Mesenchymal stem cell (in vitro differentiated cells and primary cell): ENCODE data around the gene CROCC2.

Experiments used
- DNase-seq: peaks from one replicate; pipeline ENCODE4 v3.0.0-alpha.2; 2013
- H2AFZ ChIP-seq: one replicate; pipeline ENCODE4 v1.6.1; 2013; ENCODE audit warnings: low read depth, mild to moderate bottlenecking, control low read depth, inconsistent platforms, low read length, moderate library complexity
- H2AK5ac ChIP-seq: 2 replicates; pipeline ENCODE4 v1.6.1; 2013; ENCODE audit warnings: low read length, moderate library complexity, mild to moderate bottlenecking, inconsistent platforms; ENCODE audit not compliant: severe bottlenecking
- H2BK120ac ChIP-seq: one replicate; pipeline ENCODE4 v1.6.1; 2013; ENCODE audit warnings: low read depth, mild to moderate bottlenecking, inconsistent platforms, low read length, moderate library complexity
- H2BK12ac ChIP-seq, 2 experiments: one replicate each; pipeline ENCODE4 v1.6.1; 2013; ENCODE audit warnings: inconsistent platforms in 2 of 2, low read length in 2 of 2, mild to moderate bottlenecking in 2 of 2, moderate library complexity in 2 of 2, control low read depth in 1 of 2
- H2BK15ac ChIP-seq: one replicate; pipeline ENCODE4 v1.6.1; 2013; ENCODE audit warnings: mild to moderate bottlenecking, low read depth, inconsistent platforms; ENCODE audit not compliant: poor library complexity, severe bottlenecking
- H2BK5ac ChIP-seq: 2 replicates; pipeline ENCODE4 v1.6.1; 2013; ENCODE audit warnings: low read depth, mild to moderate bottlenecking, low read length, control low read depth, inconsistent platforms; ENCODE audit not compliant: poor library complexity, severe bottlenecking
- H3K14ac ChIP-seq, 2 experiments: one replicate each; pipeline ENCODE4 v1.6.1; 2013; ENCODE audit warnings: inconsistent platforms in 2 of 2, low read length in 2 of 2, control low read depth in 1 of 2, mild to moderate bottlenecking in 1 of 2, moderate library complexity in 1 of 2
- H3K18ac ChIP-seq, 2 experiments: one replicate each; pipeline ENCODE4 v1.6.1; 2013; ENCODE audit warnings: inconsistent platforms in 2 of 2, low read length in 2 of 2, control low read depth in 1 of 2, low read depth in 1 of 2, mild to moderate bottlenecking in 1 of 2
- H3K23ac ChIP-seq, 2 experiments: one replicate each; pipeline ENCODE4 v1.6.1; 2013; ENCODE audit warnings: inconsistent platforms in 2 of 2, low read length in 2 of 2, mild to moderate bottlenecking in 2 of 2, moderate library complexity in 2 of 2, control low read depth in 1 of 2
- H3K27ac ChIP-seq: 2 replicates; pipeline ENCODE4 v1.5.1; 2013; ENCODE audit warnings: mild to moderate bottlenecking, moderate library complexity, low read length, control low read depth, inconsistent platforms; ENCODE audit not compliant: poor library complexity, severe bottlenecking
- H3K27me3 ChIP-seq, 2 experiments: 2 replicates each; pipeline versions ENCODE4 v1.6.1 to v1.7.0; 2013; ENCODE audit warnings: low read length in 2 of 2, mild to moderate bottlenecking in 2 of 2, moderate library complexity in 2 of 2, control low read depth in 1 of 2, inconsistent platforms in 1 of 2; ENCODE audit not compliant: control insufficient read depth in 1 of 2, insufficient read depth in 1 of 2
- H3K36me3 ChIP-seq, 2 experiments: 2 replicates each; pipeline versions ENCODE4 v1.6.1 to v1.7.0; 2013; ENCODE audit warnings: low read length in 2 of 2, control low read depth in 1 of 2, inconsistent platforms in 1 of 2, low read depth in 1 of 2, mild to moderate bottlenecking in 1 of 2; ENCODE audit not compliant: insufficient read depth in 2 of 2, control insufficient read depth in 1 of 2
- H3K4ac ChIP-seq, 2 experiments: one replicate each; pipeline ENCODE4 v1.6.1; 2013; ENCODE audit warnings: inconsistent platforms in 2 of 2, low read length in 2 of 2, mild to moderate bottlenecking in 2 of 2, moderate library complexity in 2 of 2, control low read depth in 1 of 2, low read depth in 1 of 2
- H3K4me1 ChIP-seq: 2 replicates; pipeline ENCODE4 v1.6.1; 2013; ENCODE audit warnings: low read depth, low read length, control low read depth; ENCODE audit not compliant: control insufficient read depth, insufficient read depth
- H3K4me2 ChIP-seq: 2 replicates; pipeline ENCODE4 v1.6.1; 2013; ENCODE audit warnings: low read length, mild to moderate bottlenecking, inconsistent platforms; ENCODE audit not compliant: poor library complexity, severe bottlenecking
- H3K4me3 ChIP-seq, 2 experiments: 2 replicates each; pipeline versions ENCODE4 v1.5.1 to v1.7.0; 2013; ENCODE audit warnings: low read length in 2 of 2, mild to moderate bottlenecking in 2 of 2, control low read depth in 1 of 2, low read depth in 1 of 2; ENCODE audit not compliant: insufficient read depth in 1 of 2
- H3K79me1 ChIP-seq: replicated peaks from 2 replicates; pipeline ENCODE4 v1.6.1; 2013; ENCODE audit warnings: mild to moderate bottlenecking, control low read depth, low read length, inconsistent platforms; ENCODE audit not compliant: poor library complexity, severe bottlenecking
- H3K9ac ChIP-seq: 2 replicates; pipeline ENCODE4 v1.7.0; 2013; ENCODE audit warnings: mild to moderate bottlenecking, low read length, moderate library complexity
- H3K9me3 ChIP-seq: 2 replicates; pipeline ENCODE4 v1.7.0; 2013; ENCODE audit warnings: mild to moderate bottlenecking, low read length; ENCODE audit not compliant: control insufficient read depth
- H4K8ac ChIP-seq: one replicate; pipeline ENCODE4 v1.6.1; 2013; ENCODE audit warnings: inconsistent platforms, mild to moderate bottlenecking, low read length, moderate library complexity
- H4K91ac ChIP-seq: one replicate; pipeline ENCODE4 v1.6.1; 2013; ENCODE audit warnings: mild to moderate bottlenecking, low read length, inconsistent platforms
- WGBS: methylation state at CpG from one replicate; pipeline ENCODE4 v1.1.7; 2013; ENCODE audit warnings: mixed read lengths; 5-methylcytosine and 5-hydroxymethylcytosine counted together

CROCC2 gene

GRCh38 chr2:240926516-240927389, 20.6 kb downstream of the CROCC2 start:
- Histone ChIP-seq H4K8ac (no peak overlapping the region), H3K36me3 (no peaks in the 10 kb centered on the region), H2BK120ac (no peak overlapping the region), H2BK12ac (no peak overlapping the region), H3K18ac (no peak overlapping the region), H3K27ac (no peak overlapping the region), H3K79me1 (no peaks in the 10 kb centered on the region), H2AK5ac (no peak overlapping the region), H2BK15ac (no peak overlapping the region), H2BK5ac (no peak overlapping the region), H3K4me3 (peak overlapping the region in 1 of 2 experiments; percentile 16), H2AFZ (no peak overlapping the region), H3K4ac (no peak overlapping the region), H3K27me3 (peaks cover 0 to 15% of the 10 kb centered on the region in 2 experiments), H3K4me2 (no peak overlapping the region), H3K9ac (peak overlapping the region; percentile 41), H4K91ac (no peak overlapping the region), H3K9me3 (peaks cover 12% of the 10 kb centered on the region), H3K23ac (no peak overlapping the region), H3K4me1 (peaks cover 11% of the 10 kb centered on the region), H3K14ac (no peak overlapping the region)
- WGBS = 79% methylated on average over 38 of the region's 38 CpGs
- no peak for DNase-seq

GRCh38 chr2:240927390-240927781, 21.2 kb downstream of the CROCC2 start:
- Histone ChIP-seq H2AFZ (no peak overlapping the region), H3K36me3 (no peaks in the 10 kb centered on the region), H2BK5ac (no peak overlapping the region), H3K9me3 (peaks cover 12% of the 10 kb centered on the region), H3K79me1 (no peaks in the 10 kb centered on the region), H3K27ac (no peak overlapping the region), H4K8ac (no peak overlapping the region), H3K18ac (no peak overlapping the region), H3K27me3 (peaks cover 0 to 18% of the 10 kb centered on the region in 2 experiments), H2AK5ac (no peak overlapping the region), H3K14ac (no peak overlapping the region), H2BK12ac (no peak overlapping the region), H3K9ac (no peak overlapping the region), H4K91ac (no peak overlapping the region), H3K4me3 (no peak overlapping the region), H2BK120ac (no peak overlapping the region), H3K23ac (no peak overlapping the region), H3K4ac (no peak overlapping the region), H3K4me1 (peaks cover 5% of the 10 kb centered on the region), H2BK15ac (no peak overlapping the region), H3K4me2 (no peak overlapping the region)
- DNase-seq = no peak
- WGBS = 97% methylated on average over 7 of the region's 7 CpGs

DNA sequence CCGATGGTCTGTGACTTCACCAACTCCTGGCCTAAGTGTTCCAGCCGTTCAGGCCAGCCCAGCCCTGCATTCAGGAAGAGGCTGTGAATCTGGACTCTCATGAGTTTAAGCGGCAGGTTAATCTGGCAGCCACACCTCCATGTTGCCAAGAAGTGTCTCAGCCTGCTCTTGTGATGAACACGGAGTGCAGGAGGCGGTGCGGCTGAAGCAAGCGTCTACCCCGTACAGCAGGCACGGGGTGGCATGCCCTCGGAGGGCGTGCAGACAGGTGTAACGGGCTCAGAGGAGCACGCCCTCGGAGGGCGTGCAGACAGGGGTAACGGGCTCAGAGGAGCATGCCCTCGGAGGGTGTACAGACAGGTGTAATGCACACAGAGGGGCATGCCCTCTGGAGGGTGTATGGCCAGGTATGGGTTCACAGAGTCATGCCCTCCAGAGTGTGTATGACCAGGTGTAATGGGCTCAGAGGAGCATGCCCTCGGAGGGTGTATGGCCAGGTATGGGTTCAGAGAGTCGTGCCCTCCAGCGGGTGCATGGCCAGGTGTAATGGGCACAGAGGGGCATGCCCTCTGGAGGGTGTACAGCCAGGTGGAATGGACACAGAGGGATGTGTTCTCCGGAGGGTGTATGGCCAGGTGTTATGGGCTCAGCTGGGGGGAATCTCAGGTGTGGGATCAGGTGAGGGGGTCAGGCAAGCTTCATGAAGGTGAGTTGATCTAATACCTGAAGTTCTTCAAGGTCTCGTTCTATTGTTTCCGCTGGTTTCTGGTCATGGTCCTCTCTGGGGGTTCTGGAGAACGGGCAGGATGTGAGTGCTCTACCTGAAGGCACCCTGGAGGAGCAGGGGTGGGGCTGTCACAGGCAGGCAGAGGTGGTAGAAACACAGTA, 22.6 kb downstream of the CROCC2 start:
- H2BK12ac ChIP-seq = no peak overlapping the region
- H3K4me3 ChIP-seq = no peak overlapping the region
- H3K4me2 ChIP-seq = no peak overlapping the region
- H3K9ac ChIP-seq = no peak overlapping the region
- no peak overlapping the region for H3K4ac ChIP-seq
- no peak overlapping the region for H2BK5ac ChIP-seq
- H3K4me1 ChIP-seq = no peaks in the 10 kb centered on the region
- peaks cover 12% of the 10 kb centered on the region for H3K9me3 ChIP-seq
- H3K23ac ChIP-seq = no peak overlapping the region
- H3K18ac ChIP-seq = no peak overlapping the region
- no peak overlapping the region for H3K27ac ChIP-seq
- no peak for DNase-seq
- no peaks in the 10 kb centered on the region for H3K79me1 ChIP-seq
- H4K8ac ChIP-seq = no peak overlapping the region
- no peaks in the 10 kb centered on the region for H3K36me3 ChIP-seq
- no peak overlapping the region for H2BK15ac ChIP-seq
- H4K91ac ChIP-seq = no peak overlapping the region
- no peak overlapping the region for H2BK120ac ChIP-seq
- H2AK5ac ChIP-seq = no peak overlapping the region
- H3K14ac ChIP-seq = no peak overlapping the region
- peaks cover 3 to 23% of the 10 kb centered on the region in 2 experiments for H3K27me3 ChIP-seq
- 86% methylated on average over 24 of the region's 24 CpGs for WGBS
- no peak overlapping the region for H2AFZ ChIP-seq
